Pons (tissue), 1 donor: ENCODE data around the gene UPP1.
"Not testable (repeated sequence)": the region's sequence is repeated elsewhere in the genome, so short reads cannot be mapped to it uniquely, and the experiment has no call there.

Experiments used
- DNase-seq: peaks from one replicate; pipeline ENCODE4 v3.0.0-alpha.2; 2016; ENCODE audit warnings: low spot score

UPP1 gene

DNA sequence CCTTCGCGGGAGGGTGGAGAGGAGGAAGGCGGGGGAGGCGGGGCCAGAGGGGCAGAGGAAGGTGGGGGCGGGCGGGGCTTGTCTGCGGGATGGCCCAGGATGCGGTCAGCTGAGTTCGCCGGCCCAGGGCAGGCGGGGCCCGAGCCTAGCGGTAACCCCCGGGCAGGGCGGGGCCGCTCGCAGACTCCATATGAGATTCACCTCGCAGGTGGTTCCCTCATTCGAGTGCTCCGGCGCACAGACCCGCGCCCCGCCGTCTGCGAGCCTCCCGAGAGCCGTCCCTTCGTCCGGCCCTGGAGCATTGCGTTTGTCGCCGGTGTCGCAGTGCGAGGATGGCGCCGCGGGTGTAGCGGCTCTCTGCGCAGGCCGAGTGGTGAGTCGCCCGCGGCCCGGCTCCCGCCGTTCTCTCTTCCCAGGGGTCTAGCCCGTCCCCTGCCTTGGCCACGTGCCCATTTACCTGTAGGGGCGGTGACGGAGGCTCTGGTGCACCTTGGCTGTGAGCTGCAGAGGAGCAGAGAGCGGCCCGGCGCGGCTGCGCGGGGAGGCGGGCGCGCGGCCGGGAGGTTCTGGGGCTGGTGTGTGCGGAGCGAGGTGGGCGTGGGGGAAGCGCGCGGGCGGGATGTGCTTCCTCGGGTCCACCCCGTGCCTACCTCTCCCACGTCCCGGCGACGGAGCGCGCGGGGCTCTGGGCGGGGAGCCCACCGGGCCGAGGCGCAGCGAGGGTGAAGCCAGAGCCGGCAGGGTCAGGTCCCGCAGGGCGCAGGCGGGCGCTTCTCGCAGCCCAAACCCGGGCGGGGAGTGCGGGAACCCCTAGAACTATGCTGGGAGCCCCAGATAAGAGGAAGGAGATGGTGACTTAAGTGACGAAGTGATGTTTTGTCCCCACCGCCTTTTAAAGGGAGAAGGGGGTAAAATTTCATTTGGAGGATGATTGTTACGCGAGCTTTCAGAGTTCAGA lies at the start of gene UPP1:
Gene UPP1, plus strand, starts transcription at position 220 of the 958 bp plus-strand sequence. CDS start 5,519 bp downstream, outside the sequence.
- DNase-seq = peak; percentile 64

DNA sequence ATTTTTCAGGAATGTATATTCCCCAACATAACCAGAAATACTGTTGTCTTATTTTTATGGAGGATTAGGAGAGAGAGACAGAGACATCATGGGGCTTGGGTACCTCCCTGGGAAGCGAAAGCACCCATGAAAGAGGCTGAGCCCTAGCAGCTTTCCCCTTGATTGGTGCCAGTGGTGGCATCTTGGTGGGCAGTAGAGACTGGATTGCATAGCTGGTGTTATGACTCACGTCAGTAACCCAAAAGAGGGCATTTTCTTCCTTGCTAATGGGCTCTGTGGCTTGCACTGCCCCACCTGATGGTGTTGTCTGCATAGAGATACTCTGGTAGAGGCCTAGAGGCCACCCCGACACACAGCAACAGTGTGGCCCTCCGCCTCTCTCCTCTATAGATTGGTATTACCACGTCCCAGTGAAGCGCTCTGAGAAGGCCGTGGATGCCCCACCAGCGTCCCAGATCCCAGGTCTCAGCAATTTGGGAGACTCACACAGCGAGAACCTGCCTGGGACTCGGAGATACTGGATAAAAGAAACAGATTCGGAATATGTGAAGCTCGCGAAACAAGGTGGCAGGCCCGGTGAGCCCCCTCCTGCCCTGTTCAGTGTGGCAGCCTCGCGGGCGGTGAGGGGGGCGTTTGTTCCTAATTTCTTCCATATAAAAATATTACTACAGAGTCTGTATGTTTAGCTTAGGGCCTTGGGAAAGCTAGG lies 48.0 kb upstream of the UPP1 start:
- DNase-seq = no peak

GRCh38 chr7:48041653-48041970 lies 47.5 kb upstream of the UPP1 start:
- DNase-seq = no peak

DNA sequence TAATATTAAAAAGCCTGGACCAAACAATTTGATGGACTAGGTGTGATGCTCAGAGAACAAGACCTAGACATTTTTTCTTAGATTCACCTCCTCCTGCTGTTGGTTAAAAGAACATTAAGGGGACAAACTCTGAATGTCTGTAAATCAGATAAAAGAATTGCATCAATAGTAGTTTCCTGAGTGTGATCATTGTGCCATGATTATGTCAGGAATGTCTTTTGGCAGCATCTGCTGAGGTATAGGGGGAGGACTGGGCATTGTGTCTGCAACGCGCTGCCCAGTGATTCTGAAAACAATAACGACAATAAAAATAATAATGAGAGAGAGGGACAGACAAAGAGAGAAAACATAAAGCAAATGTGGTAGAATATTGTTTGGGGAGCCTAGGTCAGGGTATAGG lies 46.8 kb upstream of the UPP1 start:
- no peak for DNase-seq

- DNase-seq = no peak
These were observed 46.4 kb upstream of the UPP1 start for GRCh38 chr7:48042636-48043035.

DNA sequence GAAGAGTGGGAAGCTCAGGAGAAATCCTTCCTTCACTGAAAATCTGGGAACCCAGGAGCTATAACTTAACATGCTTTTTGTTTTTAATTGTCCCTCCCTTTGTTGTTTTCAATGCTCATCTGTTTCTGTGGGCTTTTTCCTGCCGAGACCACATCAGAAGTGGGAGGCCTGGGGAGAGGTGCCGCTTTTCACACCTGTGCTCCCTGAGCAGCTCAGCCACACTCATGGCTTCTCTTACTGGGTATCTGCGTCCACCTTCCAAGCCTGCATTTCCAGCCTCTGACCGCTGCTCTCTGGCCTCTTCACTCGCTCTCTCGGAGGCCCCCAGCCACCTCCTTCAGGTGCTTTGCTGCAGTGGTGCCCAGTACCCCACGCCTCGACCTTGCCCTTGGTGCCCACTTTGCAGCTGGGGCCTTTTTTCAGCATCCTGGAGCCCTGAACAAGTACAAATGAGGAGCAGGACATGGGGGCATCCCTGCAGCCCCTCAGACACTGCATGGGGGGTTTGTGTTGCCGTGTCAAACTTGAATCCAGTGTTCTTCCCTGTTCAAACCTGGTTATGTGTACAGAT lies 43.8 kb upstream of the UPP1 start:
- DNase-seq = no peak

GRCh38 chr7:48046458-48046857 lies 42.6 kb upstream of the UPP1 start:
- DNase-seq = no peak

DNA sequence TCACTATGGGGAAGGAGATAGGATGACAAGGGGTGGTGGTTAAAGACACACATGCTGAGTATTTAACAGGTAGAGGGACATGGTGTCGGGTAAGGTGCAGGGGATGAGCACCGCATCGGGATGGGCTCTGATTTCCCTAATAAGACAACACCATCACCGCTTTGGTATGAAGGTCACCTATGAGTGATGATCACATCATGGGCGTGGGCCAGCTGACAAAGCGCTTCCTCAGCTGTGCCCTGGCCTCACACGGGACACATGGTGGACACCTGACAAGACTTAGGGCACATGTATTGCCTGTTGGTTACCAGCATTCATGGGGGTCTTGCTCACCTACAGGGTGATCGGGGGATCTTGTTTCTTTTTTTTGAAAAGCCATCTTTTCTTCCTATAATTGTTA lies 41.0 kb upstream of the UPP1 start:
- DNase-seq = no peak

GRCh38 chr7:48049850-48050249 lies 39.2 kb upstream of the UPP1 start:
- DNase-seq = no peak

GRCh38 chr7:48052748-48053147 lies 36.3 kb upstream of the UPP1 start:
- no peak for DNase-seq

- no peak for DNase-seq
These were observed 35.3 kb upstream of the UPP1 start for GRCh38 chr7:48053736-48054135.

GRCh38 chr7:48058990-48059389 lies 30.1 kb upstream of the UPP1 start:
- DNase-seq = no peak

DNA sequence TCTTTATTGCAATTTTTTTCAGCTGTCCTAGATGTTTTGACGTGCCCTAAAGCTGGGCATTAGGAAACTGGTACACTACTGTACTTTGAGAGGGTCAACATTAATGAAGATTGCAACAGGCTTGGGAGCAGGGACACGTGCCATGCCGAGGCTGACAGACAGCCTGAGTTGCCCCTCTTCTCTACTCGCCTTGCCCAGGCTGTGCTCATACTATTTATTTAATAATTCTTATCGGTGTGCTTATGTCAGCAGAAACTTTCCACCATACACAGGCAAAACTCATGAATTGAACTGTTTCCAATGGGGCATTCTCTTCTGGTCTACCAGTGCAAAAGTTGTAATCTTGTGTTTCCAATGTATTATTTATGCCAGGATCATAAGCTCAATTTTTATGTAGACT lies 29.4 kb upstream of the UPP1 start:
- DNase-seq = no peak

- no peak for DNase-seq
These were observed 25.1 kb upstream of the UPP1 start for GRCh38 chr7:48063985-48064384.

GRCh38 chr7:48067475-48067874 lies 21.6 kb upstream of the UPP1 start:
- no peak for DNase-seq

- DNase-seq = no peak
These were observed 14.8 kb upstream of the UPP1 start for GRCh38 chr7:48074204-48074654.

DNA sequence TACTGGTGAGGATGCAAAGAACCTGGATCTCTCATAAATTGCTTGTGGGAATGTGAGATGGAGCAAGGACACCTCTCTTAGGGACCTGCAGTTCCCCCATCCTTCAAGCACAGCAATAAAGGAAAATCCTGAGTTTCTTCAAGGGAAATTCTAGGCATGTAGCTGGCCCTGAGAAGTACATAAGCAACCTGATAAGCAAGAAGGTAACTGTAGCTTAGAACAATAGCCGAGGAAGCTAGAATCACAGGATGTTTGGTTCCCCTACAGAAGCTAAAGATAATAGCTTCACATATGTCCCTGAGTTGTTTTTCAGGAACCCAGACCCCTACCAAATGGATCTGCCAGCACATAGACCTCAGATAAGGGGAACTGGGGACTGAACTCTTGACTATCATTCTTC lies 11.6 kb upstream of the UPP1 start:
- no peak for DNase-seq

DNA sequence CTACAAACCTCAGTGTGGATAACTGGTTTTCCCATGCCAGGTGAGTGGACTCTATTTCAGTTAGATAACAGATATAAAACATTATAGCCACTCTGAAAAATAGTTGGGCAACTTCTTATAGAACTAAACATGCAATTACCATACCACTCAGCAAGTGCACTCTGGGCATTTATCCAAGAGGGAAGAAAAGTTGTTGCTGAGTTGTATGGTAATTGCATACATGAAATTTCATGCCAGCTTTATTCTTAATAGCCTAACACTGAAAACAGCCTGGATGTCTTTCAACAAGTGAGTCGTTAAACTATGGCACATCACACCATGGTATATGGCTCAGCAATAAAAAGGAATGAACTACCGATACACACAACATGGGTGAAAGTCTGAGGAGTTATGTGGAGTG lies 10.6 kb upstream of the UPP1 start:
- no peak for DNase-seq

DNA sequence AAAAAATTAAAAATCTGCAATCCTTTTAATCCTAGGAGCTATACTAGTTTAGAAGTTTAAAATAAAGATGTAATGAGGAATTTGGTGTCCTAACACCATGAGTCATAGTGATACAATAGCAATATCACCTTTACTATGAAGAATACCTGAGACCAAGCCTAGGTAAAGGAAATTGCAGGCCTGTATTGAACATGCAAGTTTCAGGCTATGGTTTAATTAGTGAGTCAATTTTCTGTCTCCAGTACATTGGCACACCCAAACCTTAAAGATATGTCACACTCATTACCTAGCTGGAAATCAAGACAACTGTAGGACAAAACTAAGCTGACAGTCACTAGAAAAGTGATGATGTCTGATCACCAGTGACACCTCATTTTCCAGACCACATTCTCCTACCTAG lies 6.7 kb upstream of the UPP1 start:
- DNase-seq = not testable (repeated sequence)

DNA sequence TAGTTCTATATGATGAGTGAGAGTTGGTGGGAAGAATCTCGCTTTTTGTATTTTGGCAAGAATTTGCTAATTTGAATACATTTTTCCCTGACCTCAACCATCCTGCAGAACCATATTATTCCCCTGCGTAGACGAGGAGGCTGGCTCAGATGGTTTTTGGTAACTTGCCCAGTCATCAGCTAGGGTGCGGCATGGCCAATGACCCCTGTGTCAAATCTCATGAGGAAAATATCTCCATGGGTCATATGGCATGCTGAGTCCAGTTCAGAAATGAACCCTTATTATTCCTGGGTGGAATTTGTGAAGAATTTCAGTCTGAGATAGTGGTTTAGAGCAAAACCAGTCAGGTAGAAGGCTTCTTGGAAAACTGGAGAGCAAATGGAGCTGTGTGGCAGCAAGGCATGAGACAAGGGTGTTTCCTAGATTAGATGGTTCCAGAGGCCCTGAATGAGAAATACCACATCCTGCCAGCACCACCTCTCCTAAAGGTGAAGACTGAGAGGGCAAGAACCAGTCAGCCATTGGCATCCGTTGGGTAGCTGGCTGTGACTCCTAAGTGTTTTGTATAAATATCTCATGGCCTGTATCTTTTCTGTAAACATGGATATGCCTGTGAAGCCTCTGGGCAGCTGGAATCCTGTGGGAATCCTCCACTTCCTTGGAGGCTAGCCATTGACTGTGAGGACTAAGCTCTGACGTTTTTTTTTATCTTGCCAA lies 5.8 kb upstream of the UPP1 start:
- DNase-seq = no peak

DNA sequence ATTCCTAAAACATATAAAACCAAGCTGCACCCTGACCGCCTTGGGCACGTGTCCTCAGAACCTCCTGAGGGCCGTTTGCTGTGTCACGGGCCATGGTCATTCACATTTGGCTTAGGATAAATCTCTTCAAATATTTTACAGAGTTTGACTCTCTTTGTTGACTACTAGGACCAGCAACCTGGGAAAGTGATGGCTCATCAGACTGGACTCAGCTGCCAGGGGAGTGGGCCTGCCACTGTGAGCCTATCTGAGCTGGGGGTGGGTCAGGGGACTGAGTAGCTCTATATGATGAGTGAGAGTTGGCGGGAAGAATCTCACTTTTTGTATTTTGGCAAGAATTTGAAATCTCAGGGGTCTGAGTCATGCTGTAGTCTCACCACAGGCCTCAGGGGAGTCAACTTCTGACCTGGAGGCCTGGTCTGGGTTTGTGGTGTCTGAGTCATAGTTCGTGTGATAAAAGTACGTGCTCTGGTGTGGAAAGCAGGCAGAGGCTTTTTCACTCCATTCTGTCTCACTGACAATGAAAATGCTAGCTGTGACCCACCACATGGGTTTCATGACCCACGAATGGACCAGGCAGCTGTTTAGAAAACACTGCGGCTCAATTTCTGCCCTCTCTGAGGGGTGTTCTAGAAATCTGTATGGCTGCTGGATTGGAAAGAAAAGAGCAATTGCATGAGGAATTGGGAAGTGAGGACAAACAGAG lies 4.2 kb upstream of the UPP1 start:
- DNase-seq = no peak

- DNase-seq = no peak
These were observed 3.7 kb upstream of the UPP1 start for GRCh38 chr7:48085433-48085791.
